Stimulated activated CD8-positive, alpha-beta memory T cell treated with anti-CD3 and anti-CD28 coated beads, Interleukin-12 subunit alpha, Interleukin-12 subunit beta, amount 100 ng/mL, for 24 hours (primary cell): Measurements from ENCODE around the gene RALGAPA1.
"Not testable (repeated sequence)": the region's sequence is repeated elsewhere in the genome, so short reads cannot be mapped to it uniquely, and the experiment has no call there.

Experiments used
- DNase-seq: peaks from one replicate; pipeline ENCODE4 v3.0.0-alpha.2; 2020; ENCODE audit errors: extremely low read depth

The RALGAPA1 gene

GRCh38 chr14:35631071-35631805, 177.9 kb downstream of the RALGAPA1 start:
- DNase-seq, result no peak

DNA sequence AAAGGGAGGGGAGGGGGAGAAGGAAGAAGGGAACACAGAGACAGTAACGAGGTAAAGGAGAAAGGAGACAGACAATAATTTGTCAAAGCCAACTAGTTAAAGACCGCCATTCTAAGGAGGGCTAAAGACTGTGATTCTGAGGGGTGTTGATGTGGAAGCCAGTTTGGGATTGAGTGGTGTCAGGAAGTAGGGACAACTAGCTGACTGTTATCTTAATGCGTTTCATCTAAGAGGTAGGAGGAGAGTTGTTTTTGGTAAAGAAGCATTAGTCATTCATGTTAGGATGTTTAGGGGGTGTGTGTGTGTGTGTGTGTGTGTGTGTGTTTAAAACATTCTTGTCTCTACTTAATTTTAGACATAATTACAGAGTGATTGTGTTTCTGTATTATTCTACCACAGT, 180.1 kb downstream of the RALGAPA1 start:
- no peak for DNase-seq

DNA sequence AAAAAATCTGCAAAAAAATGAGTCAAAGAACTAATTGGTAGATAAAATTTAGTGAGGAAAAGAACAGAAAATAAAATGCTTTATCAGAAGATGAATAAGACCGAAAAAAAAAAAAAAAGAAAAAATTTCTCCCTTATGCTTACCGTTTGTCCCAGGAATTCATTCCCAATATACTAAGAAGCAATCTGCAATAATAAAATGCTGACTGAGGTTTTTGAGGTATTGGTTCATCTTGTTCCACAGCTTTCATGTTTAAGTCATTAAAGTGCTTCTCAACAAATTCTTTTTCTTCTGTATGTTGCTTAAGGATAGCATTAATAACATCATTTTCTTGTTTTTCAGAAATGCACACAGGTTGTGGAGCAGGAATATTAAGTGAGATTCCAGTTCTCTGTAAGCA, 182.1 kb downstream of the RALGAPA1 start:
- DNase-seq, result not testable (repeated sequence)

GRCh38 chr14:35621996-35622395, 187.1 kb downstream of the RALGAPA1 start:
- not testable (repeated sequence) for DNase-seq

DNA sequence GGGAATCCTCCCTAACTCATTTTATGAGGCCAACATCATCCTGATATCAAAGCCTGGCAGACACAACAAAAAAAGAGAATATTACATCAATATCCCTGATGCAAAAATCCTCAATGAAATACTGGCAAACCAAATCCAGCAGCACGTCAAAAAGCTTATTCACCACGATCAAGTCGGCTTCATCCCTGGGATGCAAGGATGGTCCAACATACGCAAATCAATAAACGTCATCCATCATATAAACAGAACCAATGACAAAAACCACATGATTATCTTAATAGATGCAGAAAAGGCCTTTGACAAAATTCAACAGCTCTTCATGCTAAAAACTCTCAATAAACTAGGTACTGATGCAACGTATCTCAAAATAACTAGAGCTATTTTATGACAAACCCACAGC, 189.1 kb downstream of the RALGAPA1 start:
- not testable (repeated sequence) for DNase-seq

DNA sequence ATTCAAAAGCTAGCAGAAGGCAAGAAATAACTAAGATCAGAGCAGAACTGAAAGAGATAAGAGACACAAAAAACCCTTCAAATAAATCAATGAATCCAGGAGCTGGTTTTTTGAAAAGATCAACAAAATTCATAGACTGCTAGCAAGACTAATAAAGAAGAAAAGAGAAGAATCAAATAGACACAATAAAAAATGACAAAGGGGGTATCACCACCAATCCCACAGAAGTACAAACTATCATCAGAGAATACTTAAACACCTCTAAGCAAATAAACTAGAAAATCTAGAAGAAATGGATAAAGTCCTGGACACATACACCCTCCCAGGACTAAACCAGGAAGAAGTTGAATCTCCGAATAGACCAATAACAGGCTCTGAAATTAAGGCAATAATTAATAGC, 189.6 kb downstream of the RALGAPA1 start:
- not testable (repeated sequence) for DNase-seq

GRCh38 chr14:35617500-35617899, 191.6 kb downstream of the RALGAPA1 start:
- DNase-seq, result no peak

DNA sequence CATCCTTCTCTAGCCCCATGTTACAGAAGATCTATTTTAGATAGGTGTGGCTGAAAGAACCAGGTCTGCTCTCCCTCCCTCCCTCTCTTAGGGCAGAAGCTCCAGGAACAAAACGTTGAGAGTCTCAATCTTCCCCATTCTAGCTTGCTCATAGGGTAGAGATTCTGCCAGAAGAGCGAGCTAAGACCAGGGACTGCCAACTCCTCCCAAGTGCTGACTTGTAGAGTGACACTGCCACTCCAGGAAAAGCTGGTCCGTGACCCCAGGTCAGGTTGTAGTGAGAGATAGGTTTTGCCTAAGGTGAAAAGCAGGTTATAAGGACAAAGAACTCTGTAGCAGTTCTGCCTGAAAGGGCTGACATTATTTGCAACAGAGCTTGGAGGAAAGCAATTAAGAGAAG, 201.7 kb downstream of the RALGAPA1 start:
- no peak for DNase-seq

- DNase-seq, result no peak
These were observed 208.8 kb downstream of the RALGAPA1 start for GRCh38 chr14:35600253-35600652.

GRCh38 chr14:35594616-35595015, 214.5 kb downstream of the RALGAPA1 start:
- DNase-seq, result no peak

- DNase-seq, result not testable (repeated sequence)
These were observed 221.7 kb downstream of the RALGAPA1 start for GRCh38 chr14:35587373-35587772.

DNA sequence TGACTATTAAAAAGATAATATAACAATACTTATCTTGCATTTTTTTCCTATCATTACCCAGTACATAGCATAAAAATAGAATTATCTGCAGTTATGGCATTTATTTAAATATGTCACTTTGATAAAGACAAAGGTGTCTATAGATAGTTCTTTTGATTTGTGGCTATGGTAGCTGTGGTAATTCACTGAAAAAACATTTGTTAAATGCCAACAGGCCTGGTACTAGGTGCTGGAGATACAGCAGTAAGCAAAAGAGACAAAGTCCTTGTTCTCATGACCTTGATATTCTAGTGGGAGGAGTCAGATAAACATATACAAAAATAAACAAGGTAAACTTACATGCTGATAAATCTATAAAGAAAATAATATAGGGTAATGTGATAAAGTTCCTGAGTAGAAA, 230.5 kb downstream of the RALGAPA1 start:
- no peak for DNase-seq

DNA sequence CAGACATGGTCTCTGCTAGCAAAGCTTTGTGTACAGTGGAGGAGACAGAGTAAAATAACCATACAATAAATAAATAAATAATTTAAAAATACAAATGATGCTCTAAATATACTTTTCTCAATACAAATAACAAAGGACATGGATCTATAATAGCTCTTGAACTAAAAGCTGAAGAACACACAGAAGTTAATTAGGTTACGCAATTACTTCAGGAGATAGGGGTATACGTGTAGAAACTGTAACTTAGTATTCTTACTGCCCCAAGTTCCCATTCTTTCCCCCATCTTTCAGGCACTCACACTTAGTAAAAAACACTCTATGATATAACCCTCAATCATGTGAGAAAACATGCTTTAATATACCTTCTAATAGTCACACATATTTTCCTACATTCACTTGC, 231.0 kb downstream of the RALGAPA1 start:
- no peak for DNase-seq

GRCh38 chr14:35576856-35577255, 232.2 kb downstream of the RALGAPA1 start:
- DNase-seq, result no peak

DNA sequence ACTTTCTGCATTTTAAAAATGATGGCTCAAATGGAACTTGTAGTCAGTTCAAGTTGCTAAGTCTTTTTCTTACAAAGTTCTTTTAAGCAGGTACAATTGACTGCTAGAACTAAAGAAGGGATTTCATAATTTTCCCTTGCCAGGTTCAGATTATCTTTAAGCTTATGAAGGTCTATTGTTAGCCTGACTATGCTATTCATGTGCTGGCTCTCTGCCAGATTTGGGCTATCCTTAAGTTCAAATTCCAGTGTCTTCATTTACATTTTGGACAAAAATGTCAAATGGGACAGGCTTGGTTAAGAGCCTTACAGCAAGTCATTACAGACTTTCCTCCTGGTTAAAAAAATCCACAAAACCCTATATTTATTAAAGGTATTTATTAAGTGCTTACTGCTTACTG, 232.8 kb downstream of the RALGAPA1 start:
- DNase-seq, result no peak

- DNase-seq, result no peak
These were observed 235.2 kb downstream of the RALGAPA1 start for GRCh38 chr14:35573911-35574310.

DNA sequence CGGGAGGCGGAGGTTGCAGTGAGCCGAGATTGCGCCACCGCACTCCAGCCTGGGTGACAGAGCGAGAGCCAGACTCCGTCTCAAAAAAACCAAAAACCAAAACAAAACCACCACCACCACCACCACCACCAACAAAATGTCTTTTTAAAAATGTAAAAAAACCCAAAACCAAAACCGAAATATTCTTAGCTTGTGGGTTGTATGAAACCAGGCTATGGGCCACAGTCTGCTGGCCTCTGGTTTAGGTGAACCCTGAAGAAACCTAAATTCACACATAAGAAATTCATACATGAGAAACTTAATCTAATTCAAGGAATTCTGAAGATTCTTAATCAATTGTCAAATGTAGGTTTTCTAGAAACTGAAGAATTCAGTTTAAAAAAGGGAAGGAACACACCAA, 237.5 kb downstream of the RALGAPA1 start:
- DNase-seq, result no peak

GRCh38 chr14:35565871-35566464, 243.1 kb downstream of the RALGAPA1 start:
- no peak for DNase-seq

- DNase-seq, result no peak
These were observed 250.4 kb downstream of the RALGAPA1 start for GRCh38 chr14:35558680-35559079.

DNA sequence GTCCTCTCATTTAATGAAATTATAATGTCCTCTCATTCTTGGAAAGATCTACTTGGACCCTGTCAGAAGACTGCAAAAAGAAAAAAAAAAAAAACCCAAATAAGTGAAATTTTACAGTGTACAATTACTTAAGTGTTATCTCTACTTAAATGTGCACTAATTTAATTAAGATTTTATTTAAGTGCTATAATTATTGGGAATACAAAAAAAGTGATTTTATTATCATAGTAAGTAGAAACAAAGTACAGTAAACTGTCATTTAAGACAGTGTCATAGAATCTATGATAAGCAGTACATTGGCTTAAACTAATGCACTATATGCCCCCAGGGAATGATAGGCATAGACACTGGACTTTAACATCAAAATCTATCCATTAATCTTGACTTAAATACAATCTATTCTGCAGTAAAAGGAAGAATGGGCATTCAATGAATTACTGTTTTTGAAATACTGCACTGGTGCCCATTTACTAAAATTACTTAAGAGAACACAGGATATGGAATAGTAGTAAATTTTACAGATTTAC, 251.8 kb downstream of the RALGAPA1 start:
- no peak for DNase-seq

DNA sequence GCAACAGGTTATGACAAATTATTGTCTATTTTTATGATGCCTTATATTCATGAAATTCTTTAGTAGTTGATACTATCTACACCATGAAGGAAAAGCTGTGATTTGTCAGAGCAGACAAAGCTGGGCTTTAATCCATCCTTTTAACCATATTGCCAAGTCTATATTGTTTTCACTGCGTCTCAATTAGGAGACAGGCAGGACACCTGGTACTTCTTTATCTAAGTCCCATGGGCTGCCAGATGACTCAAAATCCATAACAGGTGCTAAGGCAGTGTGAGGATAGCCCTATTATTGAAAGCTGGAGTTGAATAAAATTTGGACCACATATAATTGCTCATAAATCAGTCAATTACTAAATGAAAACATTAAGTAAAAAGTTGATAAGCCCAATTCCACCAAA, 252.5 kb downstream of the RALGAPA1 start:
- no peak for DNase-seq

- no peak for DNase-seq
These were observed 255.3 kb downstream of the RALGAPA1 start for GRCh38 chr14:35553808-35554207.

- DNase-seq, result no peak
These were observed 258.0 kb downstream of the RALGAPA1 start for GRCh38 chr14:35551081-35551480.
